ENCODE results near the gene IFIH1. TPM values are rescaled to one million over a fixed set of nuclear protein-coding genes. Genes with fewer than 3 reads are reported as not detected.

The IFIH1 gene
- total RNA-seq, 1 donor, result 7.2 TPM

DNA sequence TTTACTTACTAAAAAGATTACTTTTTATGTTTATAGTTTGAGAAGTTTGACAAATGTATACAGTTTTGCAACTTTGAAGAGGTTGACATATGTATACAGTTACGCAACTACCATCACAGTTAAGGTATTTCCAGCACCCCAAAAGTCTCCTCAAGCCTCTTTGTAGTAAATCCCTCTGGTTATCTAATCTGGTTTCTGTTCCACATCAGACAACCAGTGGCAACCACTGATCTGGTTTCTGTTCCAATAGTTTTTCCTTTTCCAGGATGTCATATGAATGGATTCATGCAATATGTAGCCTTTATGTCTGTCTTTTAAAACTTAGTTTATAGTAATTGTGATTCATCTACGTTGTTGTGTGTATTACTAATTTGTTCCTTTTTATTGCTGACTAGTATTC lies 23.5 kb downstream of the IFIH1 start:
- H3K36me3 ChIP-seq (ENCODE audit: insufficient read depth, low read length), result no peaks in the 10 kb centered on the region
- no peak for TF ChIP-seq CTCF (IDR thresholded peaks at IDR 0.05; ENCODE audit: extremely low read depth, low read depth, low read length)
- H3K79me2 ChIP-seq (ENCODE audit: insufficient read depth, low read length), result no peaks in the 10 kb centered on the region
- H2AFZ ChIP-seq (ENCODE audit: low read length), result no peak overlapping the region
- H3K27me3 ChIP-seq (ENCODE audit: insufficient read depth, low read length), result no peaks in the 10 kb centered on the region
- peaks cover 10% of the 10 kb centered on the region for H3K4me1 ChIP-seq (ENCODE audit: insufficient read depth, low read length)
- no peaks in the 10 kb centered on the region for H4K20me1 ChIP-seq (ENCODE audit: insufficient read depth, low read length)
- no peak for DNase-seq (ENCODE audit: insufficient read length, low spot score, missing footprints)
- H3K4me2 ChIP-seq (ENCODE audit: insufficient read depth, low read length), result no peak overlapping the region
- no peaks in the 10 kb centered on the region for H3K9me3 ChIP-seq (ENCODE audit: low read depth, low read length)
- no peak overlapping the region for H3K4me3 ChIP-seq (ENCODE audit: insufficient read depth, low read length)
- H3K27ac ChIP-seq (ENCODE audit: low read depth, low read length), result no peak overlapping the region

- peaks cover 8% of the 10 kb centered on the region for H3K4me1 ChIP-seq (ENCODE audit: insufficient read depth, low read length)
- H3K4me2 ChIP-seq (ENCODE audit: insufficient read depth, low read length), result no peak overlapping the region
- no peaks in the 10 kb centered on the region for H3K9me3 ChIP-seq (ENCODE audit: low read depth, low read length)
- DNase-seq (ENCODE audit: insufficient read length, low spot score, missing footprints), result peak; percentile 49
- H3K4me3 ChIP-seq (ENCODE audit: insufficient read depth, low read length), result no peak overlapping the region
- peak overlapping the region; percentile 5 for H3K27ac ChIP-seq (ENCODE audit: low read depth, low read length)
- TF ChIP-seq CTCF (IDR thresholded peaks at IDR 0.05; ENCODE audit: extremely low read depth, low read depth, low read length), result no peak
- no peaks in the 10 kb centered on the region for H3K36me3 ChIP-seq (ENCODE audit: insufficient read depth, low read length)
- no peaks in the 10 kb centered on the region for H4K20me1 ChIP-seq (ENCODE audit: insufficient read depth, low read length)
- H3K79me2 ChIP-seq (ENCODE audit: insufficient read depth, low read length), result no peaks in the 10 kb centered on the region
- H3K27me3 ChIP-seq (ENCODE audit: insufficient read depth, low read length), result no peaks in the 10 kb centered on the region
- no peak overlapping the region for H2AFZ ChIP-seq (ENCODE audit: low read length)
These were observed 25.2 kb downstream of the IFIH1 start for GRCh38 chr2:162293122-162293786.

DNA sequence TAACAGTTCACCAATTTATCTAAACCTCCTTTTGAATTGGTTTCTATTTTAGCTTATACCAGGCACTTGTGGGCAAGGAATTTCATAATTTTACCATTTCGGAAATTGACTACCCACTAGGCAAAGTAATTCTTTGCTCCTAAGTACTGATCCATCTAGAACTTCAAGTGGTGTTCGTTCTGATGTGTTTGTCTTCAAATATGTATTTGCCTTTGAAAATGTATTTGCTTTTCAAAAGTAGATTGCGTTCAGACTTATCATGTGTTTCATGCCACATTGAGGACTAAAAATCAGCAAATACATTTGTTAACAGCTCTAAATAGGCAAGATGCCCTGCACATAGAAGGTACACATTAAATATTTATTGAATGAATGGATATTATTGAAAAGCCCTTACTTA lies 26.7 kb downstream of the IFIH1 start:
- H3K27ac ChIP-seq (ENCODE audit: low read depth, low read length), result no peak overlapping the region
- no peaks in the 10 kb centered on the region for H3K36me3 ChIP-seq (ENCODE audit: insufficient read depth, low read length)
- no peak overlapping the region for H2AFZ ChIP-seq (ENCODE audit: low read length)
- no peak for TF ChIP-seq CTCF (IDR thresholded peaks at IDR 0.05; ENCODE audit: extremely low read depth, low read depth, low read length)
- H4K20me1 ChIP-seq (ENCODE audit: insufficient read depth, low read length), result no peaks in the 10 kb centered on the region
- H3K9me3 ChIP-seq (ENCODE audit: low read depth, low read length), result no peaks in the 10 kb centered on the region
- no peak for DNase-seq (ENCODE audit: insufficient read length, low spot score, missing footprints)
- H3K27me3 ChIP-seq (ENCODE audit: insufficient read depth, low read length), result no peaks in the 10 kb centered on the region
- H3K79me2 ChIP-seq (ENCODE audit: insufficient read depth, low read length), result no peaks in the 10 kb centered on the region
- H3K4me3 ChIP-seq (ENCODE audit: insufficient read depth, low read length), result no peak overlapping the region
- H3K4me1 ChIP-seq (ENCODE audit: insufficient read depth, low read length), result peaks cover 8% of the 10 kb centered on the region
- H3K4me2 ChIP-seq (ENCODE audit: insufficient read depth, low read length), result no peak overlapping the region

DNA sequence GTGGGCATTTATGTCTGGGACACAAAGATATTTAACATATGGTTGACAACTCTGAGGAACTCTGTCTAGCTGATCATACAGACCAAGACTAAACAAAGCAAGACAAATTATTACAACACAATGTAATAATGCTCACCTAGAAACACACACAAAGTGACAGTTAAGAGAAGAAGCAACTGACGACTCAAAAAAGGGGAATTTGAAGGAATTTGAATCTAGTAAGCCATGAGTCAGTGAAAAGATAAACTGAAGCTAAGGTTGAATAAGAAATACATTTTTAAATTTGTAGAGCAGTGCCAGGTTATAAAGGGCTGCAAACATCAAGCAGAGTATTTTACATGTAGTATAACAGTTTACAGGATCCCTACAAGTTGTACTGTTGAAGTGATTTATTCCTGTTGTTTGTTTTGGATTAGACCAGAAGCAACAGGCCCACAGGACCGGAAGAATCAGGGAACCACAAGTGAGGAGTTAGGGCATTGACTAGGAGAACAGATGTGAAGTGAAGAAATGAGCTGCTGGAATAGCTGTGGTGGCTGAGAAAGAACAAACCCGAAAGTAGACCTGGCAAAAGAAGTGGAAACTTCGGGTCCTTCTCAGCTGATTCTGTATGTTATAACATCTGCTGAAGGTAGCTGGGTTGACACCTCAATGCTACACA lies 35.6 kb downstream of the IFIH1 start:
- H2AFZ ChIP-seq (ENCODE audit: low read length), result peak overlapping the region; percentile 54
- no peaks in the 10 kb centered on the region for H3K36me3 ChIP-seq (ENCODE audit: insufficient read depth, low read length)
- no peak for TF ChIP-seq CTCF (IDR thresholded peaks at IDR 0.05; ENCODE audit: extremely low read depth, low read depth, low read length)
- H3K9me3 ChIP-seq (ENCODE audit: low read depth, low read length), result no peaks in the 10 kb centered on the region
- DNase-seq (ENCODE audit: insufficient read length, low spot score, missing footprints), result no peak
- H3K4me2 ChIP-seq (ENCODE audit: insufficient read depth, low read length), result peak overlapping the region; percentile 4
- no peak overlapping the region for H3K4me3 ChIP-seq (ENCODE audit: insufficient read depth, low read length)
- H3K27ac ChIP-seq (ENCODE audit: low read depth, low read length), result no peak overlapping the region
- peaks cover 8% of the 10 kb centered on the region for H3K4me1 ChIP-seq (ENCODE audit: insufficient read depth, low read length)
- no peaks in the 10 kb centered on the region for H3K79me2 ChIP-seq (ENCODE audit: insufficient read depth, low read length)
- no peaks in the 10 kb centered on the region for H3K27me3 ChIP-seq (ENCODE audit: insufficient read depth, low read length)
- no peaks in the 10 kb centered on the region for H4K20me1 ChIP-seq (ENCODE audit: insufficient read depth, low read length)
